GM21515 (cell line): Measurements from ENCODE around the gene COL4A4.

ENCODE experiments used
- ATAC-seq: cut with Tn5 transposase; IDR thresholded peaks from one replicate; pipeline ENCODE4 v1.9.1; 2021; ENCODE audit not compliant: unreplicated experiment

Gene COL4A4

DNA sequence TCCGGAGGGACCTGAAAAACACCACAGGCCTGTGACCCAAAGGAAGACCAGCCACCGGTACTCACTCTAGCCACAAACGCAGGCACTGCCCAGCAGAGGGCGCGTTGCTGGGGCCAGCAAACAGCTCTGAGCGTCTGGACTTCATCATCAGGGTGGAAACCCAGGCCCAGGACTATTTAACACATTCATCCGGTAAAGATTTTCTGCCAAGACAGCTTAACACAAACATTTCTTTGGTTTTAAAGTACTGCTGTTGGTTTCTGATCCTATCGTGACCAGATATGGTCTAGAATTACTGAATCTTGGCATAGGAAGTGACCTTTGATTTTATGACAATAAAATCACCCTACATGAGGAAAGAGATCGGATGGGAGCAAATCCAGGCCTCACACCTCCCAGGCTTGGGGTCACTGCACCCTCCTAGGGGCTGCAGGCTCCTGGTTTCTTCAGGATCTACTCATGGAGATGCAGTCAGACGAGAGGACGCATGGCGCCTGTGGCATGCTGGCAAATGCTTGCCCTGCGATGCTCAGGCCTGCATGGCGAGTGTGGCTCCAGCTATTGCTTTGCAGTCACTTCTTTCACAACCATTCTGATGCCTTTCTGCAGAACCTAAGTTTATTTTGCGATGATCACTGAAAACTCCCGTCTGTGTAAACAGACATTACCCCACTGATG, 130.4 kb downstream of the COL4A4 start:
- peak; percentile 84 for ATAC-seq

GRCh38 chr2:227031379-227031778, 132.6 kb downstream of the COL4A4 start:
- no peak for ATAC-seq

- ATAC-seq = no peak
These were observed 133.2 kb downstream of the COL4A4 start for GRCh38 chr2:227030789-227031188.

- no peak for ATAC-seq
These were observed 134.4 kb downstream of the COL4A4 start for GRCh38 chr2:227029426-227030105.

GRCh38 chr2:227025510-227025909, 138.5 kb downstream of the COL4A4 start:
- ATAC-seq = peak; percentile 55

GRCh38 chr2:227022608-227023007, 141.4 kb downstream of the COL4A4 start:
- ATAC-seq = no peak

GRCh38 chr2:227020416-227020815, 143.6 kb downstream of the COL4A4 start:
- ATAC-seq = no peak

GRCh38 chr2:227016894-227017293, 147.1 kb downstream of the COL4A4 start:
- no peak for ATAC-seq

- no peak for ATAC-seq
These were observed 150.1 kb downstream of the COL4A4 start for GRCh38 chr2:227013881-227014280.

DNA sequence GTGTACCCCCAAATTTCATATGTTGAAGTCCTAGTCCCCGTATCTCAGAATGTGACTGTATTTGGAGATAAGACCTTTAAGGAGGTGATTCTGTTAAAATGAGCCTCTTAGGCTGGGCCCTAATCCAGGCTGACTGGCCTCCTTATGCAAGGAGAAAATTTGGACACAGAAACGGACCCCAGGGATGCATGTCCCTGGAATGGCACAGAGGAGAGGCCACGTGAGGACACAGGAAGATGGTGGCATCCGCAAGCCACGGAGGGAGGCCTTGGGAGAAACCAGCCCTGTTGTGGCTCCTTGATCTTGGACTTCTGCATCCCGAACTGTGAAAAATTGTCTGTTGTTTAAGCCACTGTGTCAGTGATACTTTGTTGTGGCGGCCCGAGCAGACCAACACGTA, 150.7 kb downstream of the COL4A4 start:
- no peak for ATAC-seq

- no peak for ATAC-seq
These were observed 153.6 kb downstream of the COL4A4 start for GRCh38 chr2:227010433-227010832.

- ATAC-seq = no peak
These were observed 156.1 kb downstream of the COL4A4 start for GRCh38 chr2:227007940-227008339.

- no peak for ATAC-seq
These were observed 156.9 kb downstream of the COL4A4 start for GRCh38 chr2:227007148-227007547.

DNA sequence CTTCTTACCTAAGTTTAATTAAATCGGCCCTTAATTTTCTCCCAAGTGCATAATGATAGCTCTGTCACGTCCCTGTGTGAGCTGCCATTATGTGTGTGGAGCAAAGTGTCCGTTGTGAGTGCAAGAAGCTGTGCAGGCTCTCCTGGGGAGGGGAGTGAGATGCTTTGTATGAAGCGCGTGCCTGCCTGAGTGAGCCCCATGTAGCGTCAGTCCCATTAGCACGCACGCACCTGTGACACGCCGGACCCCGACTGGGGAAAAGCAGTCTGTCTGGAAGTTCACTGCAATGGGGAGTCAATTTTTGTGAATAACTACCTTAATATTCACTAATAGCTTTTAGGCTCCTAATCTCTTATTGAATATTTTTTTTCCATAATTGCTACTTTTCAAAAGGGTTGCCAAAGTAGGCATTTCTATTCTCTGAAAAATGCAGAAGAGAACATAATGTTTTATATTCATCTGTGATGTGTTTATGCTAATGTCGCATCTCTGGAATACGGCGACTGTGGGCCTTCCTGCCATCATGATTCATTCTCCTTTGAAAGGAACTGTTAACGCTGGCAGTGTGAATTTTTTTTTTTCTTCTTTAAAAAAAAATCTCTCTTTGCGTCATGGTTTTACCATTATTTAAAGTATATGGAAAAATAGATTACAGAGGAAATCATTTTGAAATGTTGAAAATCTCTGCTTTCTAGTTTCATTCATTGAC, 157.7 kb downstream of the COL4A4 start:
- ATAC-seq = no peak

- no peak for ATAC-seq
These were observed 159.5 kb downstream of the COL4A4 start for GRCh38 chr2:227004482-227004881.

GRCh38 chr2:227000123-227000522, 163.9 kb downstream of the COL4A4 start:
- no peak for ATAC-seq

DNA sequence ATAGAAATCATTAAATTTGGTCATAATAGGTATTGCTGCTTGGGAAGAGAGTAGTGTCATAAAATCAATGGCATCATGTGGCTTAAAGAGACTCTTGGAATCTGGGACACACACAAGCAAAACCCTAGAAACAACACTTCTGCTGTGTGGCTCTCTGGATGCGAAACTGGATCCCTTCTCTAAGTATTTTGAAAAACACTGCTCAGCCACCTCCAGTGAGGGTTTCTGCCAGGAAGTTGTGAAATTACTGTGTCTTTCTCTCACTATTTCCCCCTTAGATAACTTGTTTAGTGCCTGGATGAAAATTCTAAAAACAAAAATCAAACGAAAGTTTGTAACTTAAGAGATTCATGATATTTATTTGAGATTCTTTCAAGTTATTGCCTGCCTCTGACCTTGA, 164.3 kb downstream of the COL4A4 start:
- ATAC-seq = no peak

DNA sequence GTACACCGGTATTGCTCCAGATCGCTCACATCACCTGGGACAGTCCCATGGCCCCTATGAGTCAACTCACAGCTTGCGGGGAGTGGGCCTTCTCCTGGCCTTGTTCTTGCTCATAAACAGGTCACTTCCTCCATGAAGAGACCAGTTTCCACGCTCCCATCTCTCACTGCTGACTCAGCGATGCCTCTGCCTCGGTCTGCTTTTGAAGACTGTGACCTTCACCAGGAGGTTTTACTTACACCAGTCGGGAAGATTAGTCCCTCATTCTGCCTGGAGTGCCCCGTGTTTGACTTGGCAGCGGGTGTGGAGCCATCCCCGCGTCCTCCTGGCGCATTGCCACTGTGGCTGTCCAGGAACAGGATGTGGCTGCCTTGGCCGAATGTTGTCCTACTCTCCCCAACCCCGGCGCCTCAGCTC, 168.4 kb downstream of the COL4A4 start:
- peak; percentile 48 for ATAC-seq

DNA sequence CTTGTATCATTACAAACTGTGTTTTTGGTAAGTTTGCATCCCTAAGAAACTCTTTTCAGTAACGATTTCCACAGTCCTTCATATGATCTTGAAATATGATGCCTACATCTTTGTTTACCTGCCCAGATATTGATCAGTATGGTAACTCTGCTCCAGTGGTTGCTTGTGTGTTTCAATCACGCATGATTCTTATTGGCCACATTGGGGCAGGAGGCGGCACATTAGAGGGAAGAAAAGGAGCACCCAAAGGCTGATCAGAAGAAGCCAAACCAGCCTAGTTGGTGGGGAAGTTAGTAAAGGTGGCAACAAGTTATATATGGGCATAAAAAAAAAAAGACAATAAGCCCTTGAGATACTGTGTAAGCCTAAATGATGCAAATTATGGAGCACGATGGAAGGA, 169.2 kb downstream of the COL4A4 start:
- no peak for ATAC-seq

DNA sequence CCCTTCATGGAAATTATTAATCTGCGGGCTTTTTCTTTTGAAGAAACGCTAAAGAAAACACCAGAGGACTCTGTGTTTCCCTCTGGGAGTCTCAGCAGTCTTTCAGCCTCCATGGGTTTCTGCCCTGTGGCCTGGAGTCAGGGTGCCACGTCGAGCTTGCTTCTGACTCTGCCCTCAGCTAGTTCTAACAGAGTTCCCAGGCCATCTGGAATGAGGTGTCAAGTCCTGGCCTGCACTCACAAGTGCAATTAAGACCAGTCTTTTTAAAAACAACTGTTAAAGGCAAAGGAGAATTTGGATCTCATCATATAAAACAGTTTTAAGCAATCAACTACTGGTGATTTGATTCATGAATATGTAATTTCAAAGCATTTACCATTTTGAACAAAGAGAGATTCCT, 170.8 kb downstream of the COL4A4 start:
- no peak for ATAC-seq

DNA sequence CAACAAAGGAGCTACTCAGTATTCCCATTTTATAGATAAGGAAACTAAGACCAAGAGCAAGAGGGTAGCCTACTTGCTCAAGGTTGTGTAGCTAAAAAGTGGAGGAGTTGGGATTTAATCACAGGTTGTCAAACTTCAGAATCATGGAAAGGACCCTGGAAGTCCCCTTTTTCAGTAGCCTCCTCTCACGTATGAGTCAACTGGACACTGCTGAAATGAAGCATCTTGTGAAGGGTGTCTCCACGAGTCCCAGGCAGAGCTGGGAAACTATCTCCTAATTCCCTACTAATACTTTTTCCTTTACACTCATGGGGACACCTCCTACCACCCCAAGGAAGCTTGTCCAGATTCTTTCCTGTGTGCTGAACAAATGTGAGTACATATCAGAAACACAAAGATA, 172.3 kb downstream of the COL4A4 start:
- ATAC-seq = no peak

DNA sequence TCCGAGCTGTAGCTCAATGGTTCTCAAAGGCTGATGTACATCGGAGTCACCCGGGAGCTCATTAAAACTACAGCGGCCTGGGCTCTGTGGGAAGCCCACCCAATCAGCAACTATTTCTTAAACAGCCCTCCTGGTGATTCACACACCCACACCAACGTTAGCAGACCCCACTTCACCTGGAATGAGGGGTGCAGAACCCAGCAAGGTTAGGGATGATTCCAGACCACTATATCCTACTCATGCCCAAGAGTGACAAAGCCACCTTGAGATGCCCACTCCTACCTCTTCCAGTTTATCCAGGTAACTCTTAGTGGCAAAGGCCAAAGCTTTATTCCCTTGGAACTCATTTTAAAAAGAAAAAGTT, 178.4 kb downstream of the COL4A4 start:
- no peak for ATAC-seq
